Liver (tissue), 3 donors: Measurements from ENCODE around the gene PROC.

Experiments used
- CTCF ChIP-seq: fragments of 150-350 bp; IDR thresholded peaks from 2 replicates; pipeline ENCODE4 v1.5.1; 2017; ENCODE audit warnings: improper control_type of control experiment, low read depth, low read length; ENCODE audit not compliant: missing input control
- EGR1 ChIP-seq, 2 donors: IDR thresholded peaks; 2 replicates each; pipeline ENCODE4 v1.6.1; 2016 to 2018; ENCODE audit warnings: antibody characterized with exemption in 2 of 2, low read depth in 2 of 2
- GABPA ChIP-seq, 2 donors: IDR thresholded peaks in 1 of 2; conservative IDR thresholded peaks in 1 of 2; 2 replicates each; pipeline ENCODE4 v1.6.1; 2016; ENCODE audit warnings: antibody characterized with exemption in 2 of 2, mild to moderate bottlenecking in 1 of 2, moderate library complexity in 1 of 2
- HNF4G ChIP-seq: IDR thresholded peaks from 2 replicates; pipeline ENCODE4 v1.6.1; 2016; ENCODE audit warnings: antibody characterized with exemption
- JUND ChIP-seq, 2 donors: IDR thresholded peaks; 2 replicates each; pipeline ENCODE4 v1.6.1; 2016; ENCODE audit warnings: antibody characterized with exemption in 2 of 2
- MAX ChIP-seq: IDR thresholded peaks from 2 replicates; pipeline ENCODE4 v1.6.1; 2016; ENCODE audit warnings: antibody characterized with exemption
- RAD21 ChIP-seq, 2 donors: IDR thresholded peaks; 2 replicates each; pipeline ENCODE4 v1.6.1; 2016; ENCODE audit warnings: antibody characterized with exemption in 2 of 2, mild to moderate bottlenecking in 2 of 2
- RXRA ChIP-seq, 2 donors: IDR thresholded peaks; 2 replicates each; pipeline ENCODE4 v1.6.1; 2017 to 2018; ENCODE audit warnings: antibody characterized with exemption in 2 of 2, mild to moderate bottlenecking in 1 of 2
- TAF1 ChIP-seq: conservative IDR thresholded peaks from 2 replicates; pipeline ENCODE4 v1.6.1; 2016; ENCODE audit warnings: antibody characterized with exemption, mild to moderate bottlenecking
- TF ChIP-seq, protein P1 (sequence below): IDR thresholded peaks from 2 replicates; pipeline ENCODE4 v1.6.1; 2016; ENCODE audit warnings: antibody characterized with exemption, mild to moderate bottlenecking
- TF ChIP-seq, protein P2 (sequence below): IDR thresholded peaks from 2 replicates; pipeline ENCODE4 v1.6.1; 2016; ENCODE audit warnings: antibody characterized with exemption
- donor health status: healthy.
- donor health status: healthy.

DNA sequence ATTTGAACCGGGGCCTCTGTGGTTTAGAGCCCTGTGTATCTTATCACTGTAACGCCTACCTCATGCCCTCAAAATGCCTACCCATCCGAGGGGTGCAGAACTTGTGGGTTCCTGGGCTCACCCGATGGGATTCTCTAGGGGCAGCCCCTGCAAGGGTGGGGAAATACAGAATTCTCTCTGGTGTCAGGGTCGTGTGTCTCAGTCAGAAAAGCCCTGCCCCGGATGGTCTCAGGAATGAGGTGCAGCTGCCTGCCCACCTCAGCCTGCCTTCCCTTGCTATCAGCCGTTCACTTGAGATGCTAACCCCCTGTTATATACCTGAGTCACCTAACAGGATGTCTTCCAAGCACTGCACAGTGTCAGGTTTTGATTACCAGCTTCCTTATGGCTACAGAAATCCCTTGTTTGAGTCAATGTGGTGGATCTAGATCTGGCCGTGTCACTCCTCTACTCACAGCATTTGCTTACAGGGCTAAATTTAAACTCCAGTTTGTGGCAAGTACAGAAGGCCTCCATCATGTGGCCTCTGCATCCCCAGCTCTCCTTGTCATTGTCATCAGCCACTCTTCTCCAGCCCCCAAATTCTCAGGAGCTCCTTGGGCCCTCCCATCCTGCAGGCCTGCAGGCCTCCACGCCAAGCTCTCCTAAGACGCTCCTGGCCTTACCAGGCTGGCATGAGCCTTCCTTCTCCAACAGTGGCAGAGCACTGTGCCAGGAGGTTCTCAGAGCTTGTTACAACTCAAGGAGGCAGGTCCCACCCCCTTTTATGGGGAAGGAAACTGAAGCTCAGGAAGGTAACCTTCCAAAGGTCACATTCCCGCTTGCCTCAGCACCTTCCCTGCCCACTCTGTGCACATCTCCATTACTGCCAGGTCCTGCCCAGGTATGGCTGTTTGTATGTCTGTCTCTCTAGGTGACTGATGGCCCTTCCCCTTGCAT lies 16.2 kb upstream of the PROC start:
- no peak for TF ChIP-seq CTCF
- TF ChIP-seq, protein P1, sequence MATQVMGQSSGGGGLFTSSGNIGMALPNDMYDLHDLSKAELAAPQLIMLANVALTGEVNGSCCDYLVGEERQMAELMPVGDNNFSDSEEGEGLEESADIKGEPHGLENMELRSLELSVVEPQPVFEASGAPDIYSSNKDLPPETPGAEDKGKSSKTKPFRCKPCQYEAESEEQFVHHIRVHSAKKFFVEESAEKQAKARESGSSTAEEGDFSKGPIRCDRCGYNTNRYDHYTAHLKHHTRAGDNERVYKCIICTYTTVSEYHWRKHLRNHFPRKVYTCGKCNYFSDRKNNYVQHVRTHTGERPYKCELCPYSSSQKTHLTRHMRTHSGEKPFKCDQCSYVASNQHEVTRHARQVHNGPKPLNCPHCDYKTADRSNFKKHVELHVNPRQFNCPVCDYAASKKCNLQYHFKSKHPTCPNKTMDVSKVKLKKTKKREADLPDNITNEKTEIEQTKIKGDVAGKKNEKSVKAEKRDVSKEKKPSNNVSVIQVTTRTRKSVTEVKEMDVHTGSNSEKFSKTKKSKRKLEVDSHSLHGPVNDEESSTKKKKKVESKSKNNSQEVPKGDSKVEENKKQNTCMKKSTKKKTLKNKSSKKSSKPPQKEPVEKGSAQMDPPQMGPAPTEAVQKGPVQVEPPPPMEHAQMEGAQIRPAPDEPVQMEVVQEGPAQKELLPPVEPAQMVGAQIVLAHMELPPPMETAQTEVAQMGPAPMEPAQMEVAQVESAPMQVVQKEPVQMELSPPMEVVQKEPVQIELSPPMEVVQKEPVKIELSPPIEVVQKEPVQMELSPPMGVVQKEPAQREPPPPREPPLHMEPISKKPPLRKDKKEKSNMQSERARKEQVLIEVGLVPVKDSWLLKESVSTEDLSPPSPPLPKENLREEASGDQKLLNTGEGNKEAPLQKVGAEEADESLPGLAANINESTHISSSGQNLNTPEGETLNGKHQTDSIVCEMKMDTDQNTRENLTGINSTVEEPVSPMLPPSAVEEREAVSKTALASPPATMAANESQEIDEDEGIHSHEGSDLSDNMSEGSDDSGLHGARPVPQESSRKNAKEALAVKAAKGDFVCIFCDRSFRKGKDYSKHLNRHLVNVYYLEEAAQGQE, result no peak
- TF ChIP-seq TAF1, result no peak
- no peak for TF ChIP-seq GABPA (IDR thresholded peaks at IDR 0.05 in 1 of 2, conservative IDR thresholded peaks at IDR 0.05 in 1 of 2)
- no peak for TF ChIP-seq RAD21 (IDR thresholded peaks at IDR 0.05)
- TF ChIP-seq MAX, result no peak
- TF ChIP-seq JUND (IDR thresholded peaks at IDR 0.05), result no peak
- TF ChIP-seq RXRA (IDR thresholded peaks at IDR 0.05), result no peak
- no peak for TF ChIP-seq HNF4G
- TF ChIP-seq EGR1 (IDR thresholded peaks at IDR 0.05; ENCODE audit: low read depth in 2 of 2), result no peak
- TF ChIP-seq, protein P2, sequence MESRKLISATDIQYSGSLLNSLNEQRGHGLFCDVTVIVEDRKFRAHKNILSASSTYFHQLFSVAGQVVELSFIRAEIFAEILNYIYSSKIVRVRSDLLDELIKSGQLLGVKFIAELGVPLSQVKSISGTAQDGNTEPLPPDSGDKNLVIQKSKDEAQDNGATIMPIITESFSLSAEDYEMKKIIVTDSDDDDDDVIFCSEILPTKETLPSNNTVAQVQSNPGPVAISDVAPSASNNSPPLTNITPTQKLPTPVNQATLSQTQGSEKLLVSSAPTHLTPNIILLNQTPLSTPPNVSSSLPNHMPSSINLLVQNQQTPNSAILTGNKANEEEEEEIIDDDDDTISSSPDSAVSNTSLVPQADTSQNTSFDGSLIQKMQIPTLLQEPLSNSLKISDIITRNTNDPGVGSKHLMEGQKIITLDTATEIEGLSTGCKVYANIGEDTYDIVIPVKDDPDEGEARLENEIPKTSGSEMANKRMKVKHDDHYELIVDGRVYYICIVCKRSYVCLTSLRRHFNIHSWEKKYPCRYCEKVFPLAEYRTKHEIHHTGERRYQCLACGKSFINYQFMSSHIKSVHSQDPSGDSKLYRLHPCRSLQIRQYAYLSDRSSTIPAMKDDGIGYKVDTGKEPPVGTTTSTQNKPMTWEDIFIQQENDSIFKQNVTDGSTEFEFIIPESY, result no peak
